Activated naive CD8-positive, alpha-beta T cell treated with anti-CD3 and anti-CD28 coated beads for 36 hours (primary cell): Measurements from ENCODE around the gene PAPSS2. TPM values are rescaled to one million over a fixed set of nuclear protein-coding genes. Genes with fewer than 3 reads are reported as not detected.

Source experiments
- DNase-seq: peaks from one replicate; pipeline ENCODE4 v3.0.0; 2021
- H3K27ac Mint-ChIP-seq: one replicate; pipeline ENCODE4 v1.8.0; 2022; ENCODE audit warnings: mild to moderate bottlenecking, moderate library complexity, mixed read lengths
- H3K27me3 Mint-ChIP-seq: one replicate; pipeline ENCODE4 v1.8.0; 2022; ENCODE audit warnings: mild to moderate bottlenecking, mixed read lengths
- H3K36me3 Mint-ChIP-seq: one replicate; pipeline ENCODE4 v1.8.0; 2021; ENCODE audit warnings: mild to moderate bottlenecking, mixed read lengths
- H3K4me1 Mint-ChIP-seq: one replicate; pipeline ENCODE4 v1.8.0; 2021; ENCODE audit warnings: mixed read lengths
- H3K4me3 Mint-ChIP-seq: one replicate; pipeline ENCODE4 v1.8.0; 2022; ENCODE audit warnings: mild to moderate bottlenecking, moderate library complexity, mixed read lengths
- H3K9me3 Mint-ChIP-seq: one replicate; pipeline ENCODE4 v1.8.0; 2022; ENCODE audit warnings: mixed read lengths
- total RNA-seq, 2 experiments: library from RNA; stranded (reverse); gene quantifications; one replicate each; pipeline ENCODE4 v1.2.3, GENCODE V29; 2021

PAPSS2 gene
- total RNA-seq, 2 experiments from 2014 or later, result 0.27 to 0.42 TPM

- DNase-seq, result no peak
- Mint-ChIP-seq H3K9me3 (no peaks in the 10 kb centered on the region), H3K4me3 (no peak overlapping the region), H3K27ac (no peak overlapping the region), H3K36me3 (no peaks in the 10 kb centered on the region), H3K4me1 (no peaks in the 10 kb centered on the region), H3K27me3 (peaks cover 17% of the 10 kb centered on the region)
Measured at GRCh38 chr10:87702260-87702972, 42.7 kb downstream of the PAPSS2 start.

- H3K4me1 Mint-ChIP-seq, result no peaks in the 10 kb centered on the region
- no peak for DNase-seq
- no peak overlapping the region for H3K4me3 Mint-ChIP-seq
- peaks cover 16% of the 10 kb centered on the region for H3K27me3 Mint-ChIP-seq
- no peak overlapping the region for H3K27ac Mint-ChIP-seq
- no peaks in the 10 kb centered on the region for H3K9me3 Mint-ChIP-seq
- no peaks in the 10 kb centered on the region for H3K36me3 Mint-ChIP-seq
Measured at GRCh38 chr10:87702973-87703294, 43.3 kb downstream of the PAPSS2 start.

- Mint-ChIP-seq H3K4me3 (no peak overlapping the region), H3K9me3 (no peaks in the 10 kb centered on the region), H3K36me3 (no peaks in the 10 kb centered on the region), H3K27me3 (peaks cover 8% of the 10 kb centered on the region), H3K4me1 (no peaks in the 10 kb centered on the region), H3K27ac (no peak overlapping the region)
- no peak for DNase-seq
Measured at GRCh38 chr10:87703771-87704170, 44.1 kb downstream of the PAPSS2 start.

- Mint-ChIP-seq H3K27me3 (peaks cover 8% of the 10 kb centered on the region), H3K27ac (no peak overlapping the region), H3K4me1 (no peaks in the 10 kb centered on the region), H3K9me3 (no peaks in the 10 kb centered on the region), H3K4me3 (no peak overlapping the region), H3K36me3 (no peaks in the 10 kb centered on the region)
- DNase-seq, result no peak
Measured at GRCh38 chr10:87705339-87705738, 45.7 kb downstream of the PAPSS2 start.

- DNase-seq, result no peak
- Mint-ChIP-seq H3K27me3 (peaks cover 3% of the 10 kb centered on the region), H3K27ac (no peak overlapping the region), H3K36me3 (no peaks in the 10 kb centered on the region), H3K4me1 (no peaks in the 10 kb centered on the region), H3K4me3 (no peak overlapping the region), H3K9me3 (no peaks in the 10 kb centered on the region)
Measured at GRCh38 chr10:87706731-87707130, 47.1 kb downstream of the PAPSS2 start.

GRCh38 chr10:87707254-87707653 lies 47.6 kb downstream of the PAPSS2 start:
- H3K27ac Mint-ChIP-seq, result no peak overlapping the region
- H3K27me3 Mint-ChIP-seq, result peaks cover 3% of the 10 kb centered on the region
- DNase-seq, result no peak
- H3K36me3 Mint-ChIP-seq, result no peaks in the 10 kb centered on the region
- no peaks in the 10 kb centered on the region for H3K9me3 Mint-ChIP-seq
- H3K4me3 Mint-ChIP-seq, result no peak overlapping the region
- H3K4me1 Mint-ChIP-seq, result no peaks in the 10 kb centered on the region

- H3K36me3 Mint-ChIP-seq, result no peaks in the 10 kb centered on the region
Measured at GRCh38 chr10:87712913-87713616, 53.4 kb downstream of the PAPSS2 start.

GRCh38 chr10:87713707-87714106 lies 54.0 kb downstream of the PAPSS2 start:
- no peaks in the 10 kb centered on the region for H3K9me3 Mint-ChIP-seq
- H3K4me1 Mint-ChIP-seq, result no peaks in the 10 kb centered on the region
- no peak for DNase-seq
- H3K4me3 Mint-ChIP-seq, result no peak overlapping the region
- no peaks in the 10 kb centered on the region for H3K27me3 Mint-ChIP-seq
- H3K27ac Mint-ChIP-seq, result no peak overlapping the region
- no peaks in the 10 kb centered on the region for H3K36me3 Mint-ChIP-seq

More at GRCh38 chr10:87712913-87713616, 53.4 kb downstream of the PAPSS2 start:
- Mint-ChIP-seq H3K27me3 (no peaks in the 10 kb centered on the region), H3K4me3 (no peak overlapping the region), H3K27ac (no peak overlapping the region), H3K9me3 (no peaks in the 10 kb centered on the region), H3K4me1 (no peaks in the 10 kb centered on the region)
- DNase-seq, result no peak

- Mint-ChIP-seq H3K9me3 (no peaks in the 10 kb centered on the region), H3K4me1 (no peaks in the 10 kb centered on the region), H3K27me3 (peaks cover 5% of the 10 kb centered on the region), H3K4me3 (no peak overlapping the region), H3K27ac (no peak overlapping the region), H3K36me3 (no peaks in the 10 kb centered on the region)
- no peak for DNase-seq
Measured at GRCh38 chr10:87715552-87716347, 56.1 kb downstream of the PAPSS2 start.

- Mint-ChIP-seq H3K9me3 (no peaks in the 10 kb centered on the region), H3K4me1 (no peaks in the 10 kb centered on the region), H3K27me3 (peaks cover 5% of the 10 kb centered on the region), H3K27ac (no peak overlapping the region), H3K4me3 (no peak overlapping the region), H3K36me3 (no peaks in the 10 kb centered on the region)
- DNase-seq, result no peak
Measured at GRCh38 chr10:87716348-87716670, 56.6 kb downstream of the PAPSS2 start.

- no peak overlapping the region for H3K27ac Mint-ChIP-seq
- no peaks in the 10 kb centered on the region for H3K4me1 Mint-ChIP-seq
- no peaks in the 10 kb centered on the region for H3K9me3 Mint-ChIP-seq
- peaks cover 14% of the 10 kb centered on the region for H3K27me3 Mint-ChIP-seq
- H3K36me3 Mint-ChIP-seq, result no peaks in the 10 kb centered on the region
- DNase-seq, result no peak
- no peak overlapping the region for H3K4me3 Mint-ChIP-seq
Measured at GRCh38 chr10:87720665-87721064, 61.0 kb downstream of the PAPSS2 start.

- Mint-ChIP-seq H3K27me3 (peaks cover 14% of the 10 kb centered on the region), H3K9me3 (no peaks in the 10 kb centered on the region), H3K4me1 (no peaks in the 10 kb centered on the region), H3K36me3 (no peaks in the 10 kb centered on the region), H3K4me3 (no peak overlapping the region), H3K27ac (no peak overlapping the region)
- DNase-seq, result no peak
Measured at GRCh38 chr10:87721781-87722180, 62.1 kb downstream of the PAPSS2 start.

- Mint-ChIP-seq H3K36me3 (no peaks in the 10 kb centered on the region), H3K4me3 (no peak overlapping the region), H3K27ac (no peak overlapping the region), H3K27me3 (peaks cover 14% of the 10 kb centered on the region), H3K9me3 (no peaks in the 10 kb centered on the region), H3K4me1 (no peaks in the 10 kb centered on the region)
- no peak for DNase-seq
Measured at GRCh38 chr10:87722716-87723115, 63.0 kb downstream of the PAPSS2 start.

GRCh38 chr10:87723500-87723899 lies 63.8 kb downstream of the PAPSS2 start:
- no peak overlapping the region for H3K27ac Mint-ChIP-seq
- no peaks in the 10 kb centered on the region for H3K9me3 Mint-ChIP-seq
- no peaks in the 10 kb centered on the region for H3K36me3 Mint-ChIP-seq
- no peaks in the 10 kb centered on the region for H3K4me1 Mint-ChIP-seq
- no peak overlapping the region for H3K4me3 Mint-ChIP-seq
- peaks cover 14% of the 10 kb centered on the region for H3K27me3 Mint-ChIP-seq
- no peak for DNase-seq

- no peaks in the 10 kb centered on the region for H3K4me1 Mint-ChIP-seq
- no peak overlapping the region for H3K27ac Mint-ChIP-seq
- peaks cover 9% of the 10 kb centered on the region for H3K27me3 Mint-ChIP-seq
- no peak overlapping the region for H3K4me3 Mint-ChIP-seq
- no peak for DNase-seq
- H3K36me3 Mint-ChIP-seq, result no peaks in the 10 kb centered on the region
- H3K9me3 Mint-ChIP-seq, result no peaks in the 10 kb centered on the region
Measured at GRCh38 chr10:87724789-87725188, 65.1 kb downstream of the PAPSS2 start.
